NK-92 treated with Interleukin-12 subunit alpha and Interleukin-12 subunit beta, amount 100 ng/mL, for 24 hours (cell line): Measurements from ENCODE around the gene GLIS1.

ENCODE experiments used
- DNase-seq: peaks from one replicate; lab custom pipeline; 2025; lab: John Stamatoyannopoulos, UW

Gene GLIS1

GRCh38 chr1:53485478-53486394 is 253.2 kb downstream of the GLIS1 start:
- DNase-seq, result peak; percentile 63

- no peak for DNase-seq
Measured at GRCh38 chr1:53484705-53485477, 254.1 kb downstream of the GLIS1 start.

- no peak for DNase-seq
Measured at GRCh38 chr1:53483656-53484055, 255.3 kb downstream of the GLIS1 start.

GRCh38 chr1:53483170-53483569 is 255.8 kb downstream of the GLIS1 start:
- no peak for DNase-seq

GRCh38 chr1:53482441-53483153 is 256.4 kb downstream of the GLIS1 start:
- no peak for DNase-seq

GRCh38 chr1:53481456-53481855 is 257.5 kb downstream of the GLIS1 start:
- no peak for DNase-seq

- no peak for DNase-seq
Measured at GRCh38 chr1:53480678-53481077, 258.3 kb downstream of the GLIS1 start.

- no peak for DNase-seq
Measured at GRCh38 chr1:53478502-53478818, 260.5 kb downstream of the GLIS1 start.

GRCh38 chr1:53477651-53478501 is 261.1 kb downstream of the GLIS1 start:
- DNase-seq, result no peak

- DNase-seq, result no peak
Measured at GRCh38 chr1:53476579-53476978, 262.4 kb downstream of the GLIS1 start.

GRCh38 chr1:53475664-53476063 is 263.3 kb downstream of the GLIS1 start:
- DNase-seq, result no peak

GRCh38 chr1:53473463-53473862 is 265.5 kb downstream of the GLIS1 start:
- DNase-seq, result no peak

- DNase-seq, result no peak
Measured at GRCh38 chr1:53471000-53471399, 268.0 kb downstream of the GLIS1 start.

GRCh38 chr1:53470584-53470983 is 268.4 kb downstream of the GLIS1 start:
- DNase-seq, result no peak

GRCh38 chr1:53470155-53470554 is 268.8 kb downstream of the GLIS1 start:
- DNase-seq, result no peak

GRCh38 chr1:53469373-53469772 is 269.6 kb downstream of the GLIS1 start:
- no peak for DNase-seq

GRCh38 chr1:53468374-53468773 is 270.6 kb downstream of the GLIS1 start:
- no peak for DNase-seq

GRCh38 chr1:53467391-53467790 is 271.6 kb downstream of the GLIS1 start:
- DNase-seq, result no peak

- DNase-seq, result no peak
Measured at GRCh38 chr1:53465023-53465957, 273.7 kb downstream of the GLIS1 start.
